Activated CD8-positive, alpha-beta memory T cell treated with anti-CD3 and anti-CD28 coated beads, Interleukin-2, amount 50 U/mL, for 48 hours (primary cell): ENCODE data around the gene MRPL55.

ENCODE experiments used
- DNase-seq: peaks from one replicate; pipeline ENCODE4 v3.0.0-alpha.2; 2020

The MRPL55 gene

DNA sequence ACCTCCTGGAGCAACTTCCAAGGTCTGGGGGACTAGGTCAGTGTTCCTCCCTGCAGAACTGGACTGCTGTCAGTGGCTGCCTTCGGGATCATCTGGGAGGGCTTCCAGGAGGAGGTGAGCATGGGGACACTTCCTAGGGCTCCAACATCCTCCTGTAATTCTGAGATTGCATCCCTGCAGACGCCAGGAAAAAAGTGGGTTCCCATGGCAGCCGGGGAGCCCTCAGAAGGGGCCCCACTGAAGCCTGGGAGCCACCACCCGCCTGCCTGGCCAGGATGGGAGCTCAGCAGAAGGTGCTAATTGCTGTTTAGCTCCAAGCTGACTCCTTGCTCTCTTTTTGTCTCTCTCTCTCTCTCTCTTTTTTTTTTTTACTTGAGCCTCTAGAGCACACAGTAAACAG is 42.7 kb downstream of the MRPL55 start:
- DNase-seq: no peak

DNA sequence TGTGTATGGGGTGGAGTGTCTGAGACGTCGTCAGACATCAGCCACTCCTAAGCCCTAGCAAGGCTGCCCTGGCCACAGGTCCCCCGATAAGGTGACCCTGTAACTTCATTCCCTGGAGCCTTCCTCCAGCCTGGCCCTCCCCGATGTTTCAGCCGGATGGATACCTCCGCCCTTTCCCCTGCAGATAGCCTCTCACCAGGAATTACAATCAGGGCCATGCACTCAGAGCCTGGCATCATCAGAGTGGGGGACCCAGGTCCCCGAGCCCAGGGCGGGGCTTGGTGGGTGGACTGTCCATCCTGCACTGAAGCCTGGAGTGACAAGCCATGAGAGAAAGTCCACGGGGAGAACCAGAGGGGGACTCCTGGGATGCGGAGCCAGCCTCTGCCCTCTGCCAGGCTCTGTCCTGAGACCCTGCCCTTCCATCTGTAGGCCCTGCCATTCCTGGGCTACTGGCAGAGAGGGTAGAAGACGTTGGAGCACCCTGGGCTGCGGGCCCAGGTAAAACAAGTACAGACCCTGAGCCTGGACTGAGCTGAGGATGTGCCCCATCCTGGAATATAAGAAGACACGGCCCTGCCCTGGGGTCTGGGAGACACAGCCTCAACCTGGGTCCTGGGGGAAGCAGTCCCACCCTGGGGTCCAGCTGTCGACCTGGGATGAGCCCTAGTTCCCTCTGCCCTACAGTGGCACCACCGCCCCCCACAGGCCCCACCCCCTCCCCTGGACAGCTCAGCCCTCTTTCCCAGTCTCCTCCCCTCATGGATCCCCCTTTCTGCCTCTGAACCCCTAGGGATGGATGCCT is 43.4 kb downstream of the MRPL55 start:
- DNase-seq: no peak

DNA sequence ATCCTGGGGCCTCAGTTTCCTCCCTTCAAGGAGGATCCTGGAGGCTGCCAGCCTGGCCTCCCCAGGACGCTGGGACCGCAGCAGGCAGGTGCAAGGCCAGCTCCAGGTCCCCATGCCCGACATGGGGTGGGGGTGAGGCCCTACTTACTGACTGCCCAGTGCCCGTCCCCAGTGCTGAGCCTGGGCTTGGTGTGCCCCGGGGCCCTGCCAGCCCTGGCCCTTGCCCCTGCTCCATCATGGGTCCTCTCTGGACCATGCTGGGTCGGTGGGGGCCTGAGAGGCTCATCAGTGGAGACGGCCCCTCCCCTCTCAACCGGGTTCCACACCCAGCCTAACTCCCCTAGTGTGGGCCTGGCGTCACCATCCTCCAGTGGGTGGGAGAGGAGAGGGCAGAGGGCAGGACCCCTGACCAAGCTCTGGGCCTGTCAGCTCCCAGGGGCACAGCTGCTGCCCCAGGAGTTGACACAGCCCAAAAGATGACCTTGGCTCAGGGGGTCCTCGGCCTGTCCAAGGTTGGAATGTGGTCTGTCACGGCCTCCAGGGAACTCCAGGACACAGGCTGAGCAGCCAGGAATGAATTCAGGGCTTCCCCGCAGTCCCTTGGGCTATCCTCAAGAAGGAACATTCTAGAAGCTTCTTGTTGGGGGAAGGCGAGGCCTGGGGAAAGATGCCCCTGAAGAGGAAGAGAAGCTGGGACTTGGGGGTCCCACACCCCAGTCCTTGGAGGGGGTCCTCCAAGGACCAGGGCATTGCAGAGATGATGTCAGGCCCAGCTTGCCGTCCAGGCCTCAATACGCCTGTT is 44.2 kb downstream of the MRPL55 start:
- no peak for DNase-seq

DNA sequence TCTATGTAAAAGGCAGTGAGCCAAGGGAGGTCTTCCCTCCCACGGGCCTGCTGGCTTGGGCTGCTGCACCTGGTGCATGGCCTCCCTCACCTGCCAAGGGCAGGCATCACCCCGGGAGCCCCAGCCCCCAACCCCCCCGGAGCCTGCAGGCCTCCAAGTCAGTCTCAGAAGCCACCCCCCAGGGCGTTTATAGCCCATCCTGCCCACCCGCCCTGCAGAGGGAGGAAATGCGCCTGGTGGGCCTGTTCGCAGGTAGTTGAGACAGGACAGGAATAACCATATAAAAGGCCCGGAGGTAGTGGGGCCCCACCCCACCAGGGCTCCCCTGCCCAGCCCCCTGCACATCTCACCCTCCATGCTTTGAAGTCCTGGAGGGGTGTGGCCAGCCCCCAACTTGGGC is 44.8 kb downstream of the MRPL55 start:
- DNase-seq: no peak

DNA sequence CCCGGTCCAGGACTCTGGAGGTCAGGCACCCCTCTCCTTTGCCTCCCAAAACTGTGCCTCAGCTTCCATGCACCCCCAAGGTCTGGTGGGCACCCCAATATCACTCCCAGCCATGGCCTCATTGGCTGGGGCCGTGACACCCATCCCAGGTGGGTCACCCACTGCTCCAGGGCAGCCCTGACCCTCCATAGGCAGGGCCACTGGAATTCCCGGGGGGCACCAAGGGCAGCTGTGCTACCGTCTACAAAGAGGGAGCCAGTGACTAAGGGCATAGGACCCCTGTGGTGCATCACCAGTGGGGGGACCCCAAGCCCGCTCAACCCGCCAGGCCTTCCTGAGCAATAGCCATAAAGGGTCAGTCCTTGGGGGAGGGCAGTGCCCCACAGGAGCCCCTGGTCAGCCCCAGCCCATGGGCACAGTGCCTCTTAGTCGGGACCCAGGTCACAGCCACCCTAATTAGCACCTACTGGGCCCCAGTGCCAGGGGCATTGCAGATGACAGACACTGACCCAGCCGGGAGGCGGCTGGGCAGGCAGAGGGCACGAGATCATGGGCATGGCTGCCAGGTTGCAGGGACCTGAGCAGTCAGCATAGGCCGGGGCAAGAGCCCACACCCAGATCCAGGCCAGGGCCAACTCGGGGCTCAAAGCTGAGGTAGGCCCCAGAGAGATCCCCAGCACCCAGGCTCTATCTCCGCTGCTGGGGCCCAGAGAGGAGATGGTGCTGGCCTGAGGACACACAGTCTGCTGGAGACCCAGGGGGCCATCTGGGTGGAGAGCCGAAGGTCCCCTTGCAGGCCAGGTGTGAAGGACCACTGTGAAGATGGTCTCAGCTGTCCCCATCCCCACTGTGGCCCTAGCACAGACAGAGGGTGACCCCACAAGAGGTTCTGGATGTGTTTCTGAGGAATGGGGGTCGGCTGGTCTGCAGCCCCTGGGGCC is 45.6 kb downstream of the MRPL55 start:
- no peak for DNase-seq

DNA sequence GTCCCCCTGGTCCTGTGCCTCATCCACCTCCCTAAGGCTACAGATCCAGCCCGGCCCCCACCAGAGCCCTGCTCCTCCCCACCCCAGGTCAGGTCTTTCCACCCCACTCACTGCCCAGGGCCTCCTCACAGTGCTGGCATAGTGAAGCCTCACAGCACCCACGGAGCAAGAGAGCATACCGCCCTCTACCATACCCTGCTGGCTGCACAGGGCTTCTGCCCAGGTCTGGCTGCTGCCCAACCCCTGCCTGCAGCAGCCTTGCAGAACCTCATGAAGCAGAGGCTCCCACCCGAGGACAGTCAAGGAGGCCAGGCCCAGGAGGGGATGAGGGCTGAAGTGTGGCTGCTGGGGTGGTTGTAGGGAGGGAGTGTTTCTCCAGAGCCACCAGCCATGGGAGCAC is 46.3 kb downstream of the MRPL55 start:
- no peak for DNase-seq

DNA sequence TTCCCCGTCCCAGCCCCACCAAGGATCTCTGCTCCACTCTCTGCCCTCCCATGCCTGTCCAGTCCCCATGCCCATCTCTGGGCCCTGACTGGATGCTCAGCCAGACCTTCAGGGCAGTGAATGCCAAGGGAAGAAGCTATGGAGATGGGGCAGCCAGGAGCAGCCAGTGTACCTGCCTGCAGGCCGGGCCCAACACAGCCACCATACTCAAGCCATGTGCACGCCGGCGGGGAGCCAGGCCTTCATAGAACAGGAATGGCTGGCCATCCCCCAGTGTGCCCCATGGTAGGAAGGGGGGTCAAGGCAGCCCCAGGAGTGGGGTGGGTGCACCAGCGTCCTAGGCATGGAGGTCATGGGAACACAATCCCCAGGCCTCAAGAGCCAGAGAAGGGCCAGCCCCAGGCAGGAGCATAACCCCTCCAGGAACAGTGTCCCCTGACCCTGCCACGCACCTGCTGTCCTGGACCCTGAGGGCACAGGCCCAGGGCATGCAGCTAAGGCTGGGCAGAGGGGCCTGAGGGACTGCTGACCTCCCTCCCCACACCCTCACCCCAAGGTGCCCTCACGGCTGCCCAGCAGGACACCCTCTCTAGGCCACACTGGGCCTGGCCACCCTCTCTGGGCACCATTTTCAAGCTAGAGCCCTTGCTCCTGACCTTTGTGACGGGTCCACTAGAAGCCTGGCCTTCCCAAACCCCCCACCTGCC is 46.9 kb downstream of the MRPL55 start:
- no peak for DNase-seq

DNA sequence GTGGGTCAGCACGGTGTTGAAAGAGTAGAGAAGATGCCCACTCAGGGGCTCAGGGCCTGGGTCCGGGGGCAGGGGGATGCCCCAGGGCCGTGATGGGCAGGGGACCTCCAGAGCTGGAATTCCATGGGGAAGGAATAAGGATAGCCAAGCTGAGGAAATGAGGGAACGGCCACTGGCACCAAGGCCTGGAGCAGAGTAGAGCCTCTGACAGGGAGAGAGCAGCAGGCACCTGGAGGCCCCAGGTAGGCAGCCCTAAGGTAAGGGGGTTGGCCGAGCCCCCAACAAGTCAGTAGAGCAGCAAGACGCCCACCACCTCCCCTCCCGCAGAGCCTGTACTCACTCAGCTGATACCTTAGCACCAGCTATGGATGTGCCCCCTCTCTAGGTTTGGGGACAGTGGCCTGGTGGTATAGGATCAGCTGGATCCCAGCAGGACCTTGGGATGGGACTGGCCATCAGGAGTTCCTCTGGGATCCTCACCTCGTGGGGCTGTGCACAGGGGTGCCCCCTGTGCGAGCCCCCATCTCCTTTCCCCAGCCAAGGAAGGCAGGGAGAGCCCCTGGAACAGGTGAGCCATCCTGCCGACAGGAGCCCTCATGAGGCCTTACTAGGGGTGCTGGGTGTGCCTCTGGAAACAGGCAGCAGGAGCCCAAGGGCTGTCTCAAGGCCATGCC is 47.6 kb downstream of the MRPL55 start:
- no peak for DNase-seq

DNA sequence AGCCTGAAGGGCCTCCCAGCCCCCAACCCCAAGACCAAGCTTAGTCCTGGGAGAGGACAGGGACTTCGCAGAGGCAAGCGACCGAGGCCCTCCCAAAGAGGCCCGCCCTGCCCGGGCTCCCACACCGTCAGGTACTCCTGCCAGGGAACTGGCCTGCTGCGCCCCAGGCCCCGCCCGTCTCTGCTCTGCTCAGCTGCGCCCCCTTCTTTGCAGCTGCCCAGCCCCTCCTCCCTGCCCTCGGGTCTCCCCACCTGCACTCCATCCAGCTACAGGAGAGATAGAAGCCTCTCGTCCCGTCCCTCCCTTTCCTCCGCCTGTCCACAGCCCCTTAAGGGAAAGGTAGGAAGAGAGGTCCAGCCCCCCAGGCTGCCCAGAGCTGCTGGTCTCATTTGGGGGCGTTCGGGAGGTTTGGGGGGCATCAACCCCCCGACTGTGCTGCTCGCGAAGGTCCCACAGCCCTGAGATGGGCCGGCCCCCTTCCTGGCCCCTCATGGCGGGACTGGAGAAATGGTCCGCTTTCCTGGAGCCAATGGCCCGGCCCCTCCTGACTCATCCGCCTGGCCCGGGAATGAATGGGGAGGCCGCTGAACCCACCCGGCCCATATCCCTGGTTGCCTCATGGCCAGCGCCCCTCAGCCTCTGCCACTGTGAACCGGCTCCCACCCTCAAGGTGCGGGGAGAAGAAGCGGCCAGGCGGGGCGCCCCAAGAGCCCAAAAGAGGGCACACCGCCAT is 48.5 kb downstream of the MRPL55 start:
- DNase-seq: no peak

DNA sequence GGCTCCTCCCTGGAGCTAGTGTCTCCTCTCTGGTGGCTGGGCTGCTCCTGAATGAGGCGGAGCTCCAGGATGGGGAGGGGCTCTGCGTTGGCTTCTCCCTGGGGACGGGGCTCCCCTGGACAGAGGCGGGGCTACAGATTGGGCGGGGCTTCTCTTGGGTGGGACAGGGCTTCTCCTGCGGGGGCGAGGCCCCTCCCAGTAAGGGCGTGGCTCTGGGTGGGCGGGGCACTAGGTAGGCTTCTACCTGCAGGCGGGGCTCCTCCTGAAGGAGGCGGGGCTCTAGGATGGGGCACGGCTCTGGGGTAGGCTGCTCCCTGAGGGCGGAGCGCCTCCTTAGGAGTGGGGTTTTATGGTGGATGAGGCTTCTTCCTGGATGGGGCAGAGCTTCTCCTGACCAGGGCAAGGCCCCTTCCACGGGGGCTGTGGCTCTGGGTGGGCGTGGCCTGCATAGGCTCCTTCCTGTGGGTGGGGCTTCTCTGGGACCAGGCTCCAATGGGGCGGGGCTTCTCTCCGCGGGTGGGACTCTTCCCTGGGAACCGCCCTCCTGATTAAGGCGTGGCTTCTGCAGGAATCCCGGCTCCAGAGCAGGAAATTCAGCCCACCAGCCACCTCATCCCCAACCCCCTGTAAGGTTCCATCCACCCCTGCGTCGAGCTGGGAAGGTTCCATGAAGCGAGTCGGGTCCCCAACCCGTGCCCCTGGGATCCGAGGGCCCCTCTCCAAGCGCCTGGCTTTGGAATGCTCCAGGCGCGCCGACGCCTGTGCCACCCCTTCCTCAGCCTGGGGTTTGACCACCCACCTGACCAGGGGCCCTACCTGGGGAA is 49.3 kb downstream of the MRPL55 start:
- peak; percentile 89 for DNase-seq

DNA sequence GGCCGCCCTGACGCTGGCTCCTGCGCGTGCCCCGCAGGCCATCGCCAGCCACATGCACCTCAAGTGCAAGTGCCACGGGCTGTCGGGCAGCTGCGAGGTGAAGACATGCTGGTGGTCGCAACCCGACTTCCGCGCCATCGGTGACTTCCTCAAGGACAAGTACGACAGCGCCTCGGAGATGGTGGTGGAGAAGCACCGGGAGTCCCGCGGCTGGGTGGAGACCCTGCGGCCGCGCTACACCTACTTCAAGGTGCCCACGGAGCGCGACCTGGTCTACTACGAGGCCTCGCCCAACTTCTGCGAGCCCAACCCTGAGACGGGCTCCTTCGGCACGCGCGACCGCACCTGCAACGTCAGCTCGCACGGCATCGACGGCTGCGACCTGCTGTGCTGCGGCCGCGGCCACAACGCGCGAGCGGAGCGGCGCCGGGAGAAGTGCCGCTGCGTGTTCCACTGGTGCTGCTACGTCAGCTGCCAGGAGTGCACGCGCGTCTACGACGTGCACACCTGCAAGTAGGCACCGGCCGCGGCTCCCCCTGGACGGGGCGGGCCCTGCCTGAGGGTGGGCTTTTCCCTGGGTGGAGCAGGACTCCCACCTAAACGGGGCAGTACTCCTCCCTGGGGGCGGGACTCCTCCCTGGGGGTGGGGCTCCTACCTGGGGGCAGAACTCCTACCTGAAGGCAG is 50.0 kb downstream of the MRPL55 start:
- no peak for DNase-seq

DNA sequence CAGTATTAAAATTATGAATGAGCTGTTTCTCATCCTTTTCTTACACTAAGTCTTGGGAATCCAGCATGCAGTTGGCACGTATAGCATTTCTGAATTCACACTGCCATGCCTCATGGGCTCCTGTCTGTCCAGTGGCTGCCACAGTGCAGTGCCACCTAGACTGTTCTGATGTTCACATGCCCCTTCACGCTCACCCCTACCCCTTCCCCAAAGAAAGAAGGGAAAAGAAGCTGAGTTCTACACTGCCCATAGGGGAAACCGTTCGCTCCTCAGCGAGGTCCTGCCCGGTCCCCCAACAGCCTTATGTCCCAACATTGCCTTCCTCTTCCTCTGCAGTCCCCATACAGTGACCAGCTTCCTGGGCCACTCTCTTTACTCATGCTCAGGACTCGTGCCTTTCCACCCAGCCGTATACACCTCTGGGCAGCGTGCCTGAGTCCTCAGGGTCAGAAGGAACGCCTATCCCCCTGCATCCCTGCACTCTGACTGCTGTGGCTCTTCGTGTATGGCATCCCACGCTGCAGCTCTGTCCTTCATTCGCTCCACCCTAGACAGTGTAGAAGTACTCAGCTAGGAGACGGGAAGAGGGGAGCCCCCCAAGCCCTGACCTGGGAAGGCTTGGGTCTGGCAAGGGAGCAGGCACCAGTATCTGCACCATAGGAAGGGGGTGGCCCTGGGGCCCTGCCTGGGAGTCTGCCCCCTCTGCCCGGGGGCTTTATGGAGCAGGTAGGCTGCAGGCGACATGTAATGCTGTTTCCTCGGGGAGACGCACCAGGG is 50.7 kb downstream of the MRPL55 start:
- DNase-seq: no peak
